H1 (cell line): ENCODE measurements around the gene NCOA1. TPM values are rescaled to one million over a fixed set of nuclear protein-coding genes. Genes with fewer than 3 reads are reported as not detected.
A peak's percentile ranks its signal among the peaks of the same experiment; 100 is the strongest.

Experiments used
- CTCF ChIA-PET: fragments of 300-600 bp; sonication (Branson Sonifier 250); formaldehyde crosslinking; loops from one replicate; lab custom pipeline; 2021; ENCODE audit not compliant: partially characterized antibody; lab: Charles Lee
- POLR2A ChIA-PET: fragments of 300-600 bp; sonication (Branson Sonifier 250); formaldehyde crosslinking; loops from one replicate; lab custom pipeline; 2021; ENCODE audit warnings: inconsistent platforms; ENCODE audit not compliant: partially characterized antibody; lab: Charles Lee
- DNase-seq, 2 experiments: peaks; one replicate each; pipeline versions ENCODE4 v3.0.0 to v3.0.0-alpha.2; 2010 to 2022; ENCODE audit warnings: low spot score in 2 of 2, low read depth in 1 of 2, mixed read lengths in 1 of 2
- FAIRE-seq: peaks from 2 replicates; lab custom pipeline; 2011; peaks lifted over from hg19 to GRCh38; lab: Jason Lieb, UNC
- H2AFZ ChIP-seq: 2 replicates; pipeline ENCODE4 v1.8.1; 2012; ENCODE audit warnings: low read length, inconsistent platforms
- H2AK5ac ChIP-seq: 2 replicates; pipeline ENCODE4 v1.6.1; 2013; ENCODE audit warnings: low read depth, low read length
- H2BK120ac ChIP-seq: replicated peaks from 2 replicates; pipeline ENCODE3; 2013; ENCODE audit warnings: low read depth, low read length, inconsistent platforms
- H2BK12ac ChIP-seq: 2 replicates; pipeline ENCODE4 v1.6.1; 2013; ENCODE audit warnings: low read depth, low read length
- H2BK15ac ChIP-seq: 2 replicates; pipeline ENCODE4 v1.6.1; 2013; ENCODE audit warnings: low read length
- H2BK20ac ChIP-seq: 2 replicates; pipeline ENCODE4 v1.6.1; 2013; ENCODE audit warnings: low read length
- H2BK5ac ChIP-seq: 2 replicates; pipeline ENCODE4 v1.6.1; 2013; ENCODE audit warnings: low read depth, low read length
- H3K14ac ChIP-seq: 2 replicates; pipeline ENCODE4 v1.6.1; 2013; ENCODE audit warnings: inconsistent platforms; ENCODE audit not compliant: insufficient read length
- H3K18ac ChIP-seq: 2 replicates; pipeline ENCODE4 v1.6.1; 2013; ENCODE audit warnings: low read length; ENCODE audit errors: extremely low read depth
- H3K23ac ChIP-seq: 2 replicates; pipeline ENCODE4 v1.6.1; 2013; ENCODE audit warnings: inconsistent platforms; ENCODE audit not compliant: insufficient read length
- H3K23me2 ChIP-seq: 2 replicates; pipeline ENCODE4 v1.6.1; 2013; ENCODE audit warnings: low read depth, low read length
- H3K27ac ChIP-seq: 2 replicates; pipeline ENCODE4 v1.6.1; 2011; ENCODE audit warnings: low read depth, low read length, inconsistent platforms
- H3K27me3 ChIP-seq, 4 experiments: replicated peaks in 1 of 4; 1 replicate in 1 of 4; 2 replicates in 3 of 4; pipeline versions ENCODE4 v1.6.1 to v1.8.1; 2011 to 2013; ENCODE audit warnings: low read length in 3 of 4, mild to moderate bottlenecking in 3 of 4, inconsistent platforms in 2 of 4, mixed read lengths in 2 of 4, moderate library complexity in 1 of 4; ENCODE audit not compliant: control insufficient read depth in 3 of 4, insufficient read depth in 3 of 4; ENCODE audit errors: extremely low read depth in 1 of 4
- H3K36me3 ChIP-seq, 4 experiments: 2 replicates each; pipeline versions ENCODE4 v1.6.1 to v1.8.1; 2011 to 2013; ENCODE audit warnings: mild to moderate bottlenecking in 4 of 4, low read length in 3 of 4, moderate library complexity in 2 of 4, control low read depth in 1 of 4, inconsistent platforms in 1 of 4; ENCODE audit not compliant: insufficient read depth in 4 of 4, control insufficient read depth in 2 of 4
- H3K4ac ChIP-seq: replicated peaks from 2 replicates; pipeline ENCODE3; 2013; ENCODE audit warnings: low read length, low read depth, mixed read lengths, inconsistent platforms; ENCODE audit not compliant: insufficient read length
- H3K4me1 ChIP-seq, 4 experiments: replicated peaks in 1 of 4; 1 replicate in 1 of 4; 2 replicates in 3 of 4; pipeline versions ENCODE4 v1.6.1 to v1.8.1; 2011 to 2013; ENCODE audit warnings: low read length in 3 of 4, inconsistent platforms in 2 of 4, mixed read lengths in 1 of 4; ENCODE audit not compliant: insufficient read depth in 4 of 4, control insufficient read depth in 3 of 4
- H3K4me2 ChIP-seq, 2 experiments: 2 replicates each; pipeline versions ENCODE4 v1.6.1 to v1.8.1; 2011 to 2013; ENCODE audit warnings: low read depth in 2 of 2, low read length in 2 of 2, control low read depth in 1 of 2, inconsistent platforms in 1 of 2, mild to moderate bottlenecking in 1 of 2; ENCODE audit not compliant: insufficient read depth in 1 of 2
- H3K4me3 ChIP-seq, 4 experiments: fragments of 200-600, 300-600 bp in 1 of 4; sonication (generic), shearing (Covaris generic), sonication (Bioruptor Twin) in 1 of 4; 2 replicates each; pipeline versions ENCODE4 v1.5.1 to v1.8.1; 2011 to 2016; ENCODE audit warnings: low read length in 4 of 4, low read depth in 3 of 4, control low read depth in 2 of 4, inconsistent platforms in 2 of 4, mild to moderate bottlenecking in 2 of 4, mixed read lengths in 1 of 4, moderate library complexity in 1 of 4; ENCODE audit not compliant: insufficient read depth in 2 of 4; ENCODE audit errors: extremely low read depth in 1 of 4
- H3K56ac ChIP-seq: replicated peaks from 2 replicates; pipeline ENCODE3; 2013; ENCODE audit warnings: low read depth, mild to moderate bottlenecking, mixed read lengths, low read length, inconsistent platforms; ENCODE audit not compliant: insufficient read length
- H3K79me1 ChIP-seq: 2 replicates; pipeline ENCODE4 v1.6.1; 2013; ENCODE audit warnings: low read depth, low read length, control low read depth
- H3K79me2 ChIP-seq, 2 experiments: 2 replicates each; pipeline versions ENCODE4 v1.6.1 to v1.8.1; 2012 to 2013; ENCODE audit warnings: low read length in 2 of 2, mild to moderate bottlenecking in 2 of 2, inconsistent platforms in 1 of 2; ENCODE audit not compliant: insufficient read depth in 2 of 2, control insufficient read depth in 1 of 2
- H3K9ac ChIP-seq, 4 experiments: replicated peaks in 1 of 4; 1 replicate in 1 of 4; 2 replicates in 3 of 4; pipeline versions ENCODE4 v1.6.1 to v1.8.1; 2011 to 2013; ENCODE audit warnings: low read depth in 3 of 4, low read length in 3 of 4, control low read depth in 2 of 4, mild to moderate bottlenecking in 2 of 4, moderate library complexity in 2 of 4, inconsistent platforms in 1 of 4; ENCODE audit errors: extremely low read depth in 1 of 4
- H3K9me3 ChIP-seq, 2 experiments: 2 replicates each; pipeline versions ENCODE4 v1.6.1 to v1.8.1; 2012 to 2013; ENCODE audit warnings: mild to moderate bottlenecking in 2 of 2, moderate library complexity in 2 of 2, control low read depth in 1 of 2, inconsistent platforms in 1 of 2, low read depth in 1 of 2, low read length in 1 of 2, mixed read lengths in 1 of 2; ENCODE audit not compliant: insufficient read depth in 2 of 2
- H4K20me1 ChIP-seq, 2 experiments: replicated peaks in 1 of 2; 2 replicates each; pipeline versions ENCODE3 to v1.8.1; 2011 to 2013; ENCODE audit warnings: inconsistent platforms in 2 of 2, low read length in 2 of 2, mild to moderate bottlenecking in 1 of 2; ENCODE audit not compliant: insufficient read depth in 2 of 2, control insufficient read depth in 1 of 2
- H4K5ac ChIP-seq: 2 replicates; pipeline ENCODE4 v1.6.1; 2013; ENCODE audit warnings: low read length, low read depth, mixed read lengths, inconsistent platforms; ENCODE audit not compliant: insufficient read length
- H4K8ac ChIP-seq: 2 replicates; pipeline ENCODE4 v1.8.0; 2013; ENCODE audit warnings: mild to moderate bottlenecking, moderate library complexity, low read length, inconsistent platforms; ENCODE audit not compliant: insufficient read depth; ENCODE audit errors: extremely low read depth
- H4K91ac ChIP-seq: replicated peaks from 2 replicates; pipeline ENCODE3; 2013; ENCODE audit warnings: low read length, mixed read lengths, inconsistent platforms; ENCODE audit not compliant: insufficient read length
- GABPA ChIP-seq: IDR thresholded peaks from 2 replicates; pipeline ENCODE4 v1.6.1; 2011; ENCODE audit warnings: mild to moderate bottlenecking, low read length, moderate library complexity, borderline replicate concordance; ENCODE audit not compliant: insufficient read depth
- WGBS, 2 experiments: shearing (Covaris generic) in 1 of 2; methylation state at CpG; one replicate each; pipeline versions ENCODE4 v1.1.6 to v1.1.7; 2013 to 2015; ENCODE audit warnings: low lambda C conversion rate in 2 of 2, mixed read lengths in 2 of 2, inconsistent platforms in 1 of 2, low coverage in 1 of 2, missing lambda C conversion rate in 1 of 2; ENCODE audit not compliant: insufficient replicate concordance in 2 of 2, insufficient coverage in 1 of 2, insufficient read length in 1 of 2; ENCODE audit errors: extremely low coverage in 1 of 2, missing lambda C conversion rate in 1 of 2; 5-methylcytosine and 5-hydroxymethylcytosine counted together
- polyA plus RNA-seq, 7 experiments: library from polyadenylated mRNA; depleted of rRNA in 3 of 7; stranded (reverse) in 5 of 7; unstranded in 2 of 7; fragments of >200 nt in 5 of 7; fragments of 200-250 nt in 2 of 7; gene quantifications; 1 replicate in 5 of 7; 2 replicates in 1 of 7; 4 replicates in 1 of 7; pipeline versions ENCODE4 v1.2.1 to v1.2.3, GENCODE V29; 2011 to 2013; ENCODE audit warnings: missing spikeins in 2 of 7, mixed read lengths in 2 of 7
- total RNA-seq: library from RNA; stranded (reverse); fragmentation: NEBNext Ultra II Directional; extraction: Animal tissue kit (Norgen Biotek cat#: 25700); gene quantifications from 2 replicates; pipeline ENCODE4 v1.2.1, GENCODE V29; 2021

The NCOA1 gene
- total and polyA plus RNA-seq, 2 of the 8 experiments (the other 6 are each of a cell fraction or from before 2014, with no cell fraction given), result 12.8 to 17.9 TPM

DNA sequence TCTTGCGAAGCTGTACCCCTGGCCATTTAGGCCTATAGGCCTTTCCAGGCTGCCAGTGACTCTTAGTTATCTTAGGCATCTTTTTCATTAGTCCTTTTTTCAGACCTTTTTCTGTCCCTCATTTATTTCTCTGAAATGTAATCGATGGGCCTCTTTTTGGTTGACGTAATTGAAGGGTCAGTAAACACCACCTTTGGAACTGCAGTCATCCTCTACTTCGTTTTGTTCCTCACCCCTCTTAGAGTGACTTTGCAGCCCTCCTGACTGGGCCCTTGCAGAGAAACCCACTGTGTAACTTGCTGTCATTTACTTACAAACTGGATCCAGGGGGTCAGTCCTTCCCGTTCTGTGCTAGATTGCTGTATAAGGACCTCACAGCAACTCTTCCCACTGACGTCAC, 325.4 kb downstream of the NCOA1 start:
- FAIRE-seq, result no peak
- Histone ChIP-seq H3K9ac (no peak overlapping the region), H3K27me3 (no peaks in the 10 kb centered on the region), H3K4me1 (peaks cover 4 to 11% (median 8%) of the 10 kb centered on the region in 4 experiments), H3K9me3 (no peaks in the 10 kb centered on the region), H3K4ac (no peak overlapping the region), H4K8ac (no peak overlapping the region), H3K23ac (no peak overlapping the region), H2BK20ac (no peak overlapping the region), H2AK5ac (no peak overlapping the region), H2BK5ac (no peak overlapping the region), H3K36me3 (peaks cover 25 to 73% (median 53%) of the 10 kb centered on the region in 4 experiments), H3K14ac (no peak overlapping the region), H3K23me2 (no peaks in the 10 kb centered on the region), H3K4me2 (no peak overlapping the region), H4K20me1 (peaks cover 12 to 15% of the 10 kb centered on the region in 2 experiments), H2AFZ (no peak overlapping the region), H3K79me1 (peaks cover 12% of the 10 kb centered on the region; the same call in 1 of the 2 replicates), H4K91ac (no peak overlapping the region), H3K18ac (no peak overlapping the region), H2BK12ac (no peak overlapping the region), H3K27ac (no peak overlapping the region), H2BK120ac (no peak overlapping the region), H3K56ac (no peak overlapping the region), H2BK15ac (no peak overlapping the region), H3K79me2 (peaks cover 0 to 36% of the 10 kb centered on the region in 2 experiments; a peak in 3 of 4 replicates), H4K5ac (no peak overlapping the region), H3K4me3 (no peak overlapping the region)
- CTCF ChIA-PET, result interaction anchor here (0.9 to 1.7 kb wide), 5 partner anchors 9 to 406 kb away, joined by 3 to 5 read pairs (median 3); no protein-coding TSS in a partner anchor
- WGBS, 2 experiments, result 89% methylated on average over 6 of the region's 6 CpGs; no CpG with 5 or more reads in 1 of the 2 experiments
- POLR2A ChIA-PET, result interaction anchor here (1.1 kb wide), 1 partner anchor 24 kb away, joined by 3 read pairs; no protein-coding TSS in a partner anchor
- peak in 1 of 2 experiments; percentile 13 for DNase-seq
- no peak for TF ChIP-seq GABPA
